ENCODE data around the gene NDEL1. TPM values are rescaled to one million over a fixed set of nuclear protein-coding genes. Genes with fewer than 3 reads are reported as not detected.

NDEL1 gene
- total RNA-seq, 1 donor from 2014 or later = 75.9 TPM

DNA sequence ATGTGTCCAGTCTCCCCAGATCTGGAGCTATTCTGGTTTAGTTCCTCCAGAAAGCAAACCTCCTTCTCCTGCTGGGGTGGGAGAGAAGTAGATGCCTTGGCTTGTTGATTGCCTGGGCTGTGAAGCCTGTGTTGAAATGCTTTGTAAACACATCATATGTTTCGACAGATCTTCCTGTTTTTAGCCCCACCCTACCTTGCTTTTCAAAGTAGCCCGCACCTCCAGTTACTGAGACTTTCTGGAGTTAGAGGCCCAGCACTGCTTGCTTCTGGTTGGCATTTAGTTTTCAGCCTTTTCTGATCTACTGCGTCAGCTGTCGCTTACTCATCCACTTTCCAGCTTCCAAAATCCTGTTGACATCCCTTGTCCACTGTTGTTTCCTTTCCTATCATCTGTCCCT, 17.9 kb upstream of the NDEL1 start:
- ATAC-seq = peak; percentile 64

DNA sequence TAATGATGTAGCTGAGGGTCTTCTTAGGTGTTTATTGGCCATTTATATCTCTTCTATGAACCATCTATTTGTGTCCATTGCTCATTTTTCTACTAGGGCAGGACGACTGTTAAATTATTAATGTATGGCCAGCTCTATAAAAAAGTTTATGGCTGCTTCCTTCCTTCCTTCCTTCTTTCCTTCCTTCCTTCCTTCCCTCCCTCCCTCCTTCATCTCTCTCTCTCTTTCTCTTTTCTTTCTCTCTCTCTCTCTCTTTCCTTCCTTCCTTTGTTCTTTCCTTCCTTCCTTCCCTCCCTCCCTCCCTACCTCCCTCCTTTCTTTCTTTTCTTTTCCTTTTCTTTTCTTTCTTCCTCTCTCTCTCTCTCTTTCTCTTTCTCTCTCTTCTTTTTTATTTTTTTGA, 17.2 kb upstream of the NDEL1 start:
- ATAC-seq = no peak

DNA sequence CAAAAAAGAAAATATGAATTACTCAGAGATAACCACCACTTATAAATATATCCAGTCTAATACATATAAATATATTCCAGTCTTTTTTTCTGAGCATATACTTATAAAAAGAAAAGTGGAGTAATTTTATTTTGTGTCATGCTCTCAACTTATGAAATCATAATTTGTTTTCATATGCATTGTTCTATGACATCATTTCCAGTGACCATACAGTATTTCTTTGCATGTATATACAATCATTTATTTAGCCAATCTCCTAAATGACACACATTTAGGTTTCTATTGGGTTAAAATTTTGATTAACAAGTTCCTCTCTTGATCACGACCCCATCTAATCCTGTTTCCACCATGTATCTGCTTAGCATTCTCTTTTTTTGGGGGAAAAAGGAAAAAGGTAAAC, 16.4 kb upstream of the NDEL1 start:
- ATAC-seq = no peak

DNA sequence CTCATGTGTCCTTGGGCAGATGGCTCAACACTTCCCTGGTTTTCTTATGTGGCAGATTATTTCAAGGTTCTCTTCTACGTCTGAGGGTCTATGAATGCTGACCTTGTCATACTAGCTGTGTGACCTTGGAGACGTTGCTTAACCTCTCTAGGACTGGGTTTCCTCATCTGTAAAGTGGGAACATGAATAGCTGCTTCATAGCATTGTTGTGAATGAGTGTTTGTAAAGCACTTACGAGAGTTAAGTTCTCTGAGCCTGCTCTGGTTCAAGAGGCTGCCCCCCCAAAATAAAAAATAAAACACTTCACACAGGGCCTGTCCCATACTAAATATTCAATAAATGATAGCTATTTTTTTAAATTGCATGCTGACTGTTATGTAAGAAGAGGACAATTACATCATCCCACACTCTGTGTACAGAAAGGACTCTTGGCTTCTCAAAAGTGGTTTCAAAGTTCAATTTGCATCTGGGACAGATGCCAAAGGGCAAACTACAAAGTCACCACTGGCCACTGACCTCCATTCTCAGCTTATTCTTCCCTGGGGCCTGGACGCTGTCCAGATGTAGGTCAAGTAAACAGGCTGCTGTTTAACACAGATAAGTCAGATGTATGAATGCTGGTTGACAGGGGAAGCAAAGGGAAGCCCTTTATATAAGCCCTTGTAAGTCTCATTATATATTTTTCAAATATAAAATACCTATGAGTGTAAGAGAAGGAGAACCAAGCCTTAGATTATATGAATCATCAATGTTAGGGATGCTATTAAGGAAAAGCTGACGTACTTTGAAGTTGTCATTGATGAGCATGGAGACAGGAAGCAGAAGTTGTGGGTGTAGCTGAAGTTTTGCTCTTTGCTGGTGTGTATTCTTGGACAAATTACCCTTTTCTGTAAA, 15.4 kb upstream of the NDEL1 start:
- ATAC-seq = peak; percentile 40

DNA sequence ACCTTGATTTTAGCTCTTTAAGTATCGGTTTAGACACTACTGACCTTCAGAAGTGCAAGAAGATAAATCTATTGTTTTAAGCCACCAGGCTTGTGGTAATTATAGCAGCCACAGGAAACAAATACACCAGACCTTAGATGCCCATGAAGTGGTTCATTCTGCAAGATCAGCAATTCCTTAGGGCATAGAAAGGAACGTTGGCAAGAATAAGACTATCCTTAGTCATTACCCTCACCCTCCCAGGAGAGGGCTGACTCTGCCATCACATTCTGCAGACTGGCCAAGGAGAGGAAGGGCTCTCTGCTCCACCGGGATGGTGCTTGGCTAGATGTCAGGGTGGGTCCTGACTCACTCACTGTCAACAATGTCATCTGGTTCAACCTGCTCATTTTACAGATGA, 14.1 kb upstream of the NDEL1 start:
- peak; percentile 85 for ATAC-seq

DNA sequence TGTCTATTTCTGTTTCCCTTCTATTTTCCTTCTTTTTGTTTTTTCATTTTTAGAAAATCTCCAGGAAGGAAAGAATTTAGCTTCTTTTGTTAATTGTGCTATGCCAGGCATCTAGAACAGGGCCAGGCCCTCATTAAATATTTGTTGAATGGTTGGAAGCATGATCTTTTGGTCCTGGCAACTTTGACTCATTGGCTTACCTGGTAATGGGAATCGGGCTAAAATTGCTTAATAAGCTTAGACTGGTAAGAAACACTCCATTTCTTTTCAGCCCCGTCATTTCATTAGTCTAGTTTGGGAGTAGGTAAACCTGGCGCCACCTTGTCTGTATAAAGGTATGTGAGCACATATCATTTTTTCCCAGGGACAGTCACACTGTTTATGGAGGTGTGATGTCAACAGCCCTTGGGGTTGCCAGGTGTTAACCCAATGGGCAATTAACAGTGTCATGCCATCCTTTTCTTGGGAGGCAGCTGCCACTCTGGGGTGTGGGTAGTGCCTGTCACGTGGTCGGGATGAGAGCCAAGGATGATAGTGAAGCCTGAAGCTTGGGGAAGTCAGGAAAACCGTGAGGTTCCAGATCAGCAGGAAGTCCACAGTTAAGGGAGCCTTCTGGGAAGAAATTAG, 9.5 kb upstream of the NDEL1 start:
- peak; percentile 78 for ATAC-seq

DNA sequence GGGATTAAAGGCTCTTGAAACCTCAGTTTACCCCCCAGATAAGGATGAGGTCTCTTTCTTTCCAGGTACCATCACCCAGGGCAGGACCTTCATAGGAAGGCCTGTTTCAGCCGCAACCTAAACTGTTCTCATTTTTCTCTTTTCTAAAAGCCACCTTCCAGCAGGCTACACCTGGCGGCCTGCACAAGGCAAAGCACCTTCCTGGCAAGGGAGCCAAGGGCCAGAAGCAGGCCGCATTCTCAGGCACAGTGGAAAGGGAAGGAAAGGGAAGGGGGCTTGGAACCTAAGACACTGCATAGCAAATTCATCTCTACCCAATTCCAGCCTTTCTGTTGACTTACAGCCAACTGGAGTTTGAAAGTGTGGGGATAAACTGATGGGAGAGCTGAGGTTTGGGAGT, 8.9 kb upstream of the NDEL1 start:
- no peak for ATAC-seq

DNA sequence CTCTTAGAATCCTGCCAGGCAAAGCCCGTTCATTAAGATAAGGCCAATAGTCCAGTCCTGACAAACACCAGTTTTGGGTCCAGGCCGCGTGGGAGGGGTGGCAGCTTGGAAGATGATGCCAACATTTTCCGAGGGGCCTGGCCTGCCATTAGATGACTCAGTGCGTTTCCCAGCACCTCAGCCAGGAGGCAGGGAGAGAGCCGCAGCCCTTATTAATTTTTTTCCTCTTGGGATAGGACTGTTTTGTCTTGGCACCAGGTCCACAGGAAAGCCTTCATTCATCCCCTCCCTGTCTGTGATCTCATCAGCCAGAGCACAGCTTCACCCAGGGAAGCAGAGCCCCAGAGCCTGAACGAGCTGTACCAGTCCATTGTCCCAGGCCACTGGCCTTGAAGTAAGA, 4.7 kb upstream of the NDEL1 start:
- ATAC-seq = peak; percentile 40

DNA sequence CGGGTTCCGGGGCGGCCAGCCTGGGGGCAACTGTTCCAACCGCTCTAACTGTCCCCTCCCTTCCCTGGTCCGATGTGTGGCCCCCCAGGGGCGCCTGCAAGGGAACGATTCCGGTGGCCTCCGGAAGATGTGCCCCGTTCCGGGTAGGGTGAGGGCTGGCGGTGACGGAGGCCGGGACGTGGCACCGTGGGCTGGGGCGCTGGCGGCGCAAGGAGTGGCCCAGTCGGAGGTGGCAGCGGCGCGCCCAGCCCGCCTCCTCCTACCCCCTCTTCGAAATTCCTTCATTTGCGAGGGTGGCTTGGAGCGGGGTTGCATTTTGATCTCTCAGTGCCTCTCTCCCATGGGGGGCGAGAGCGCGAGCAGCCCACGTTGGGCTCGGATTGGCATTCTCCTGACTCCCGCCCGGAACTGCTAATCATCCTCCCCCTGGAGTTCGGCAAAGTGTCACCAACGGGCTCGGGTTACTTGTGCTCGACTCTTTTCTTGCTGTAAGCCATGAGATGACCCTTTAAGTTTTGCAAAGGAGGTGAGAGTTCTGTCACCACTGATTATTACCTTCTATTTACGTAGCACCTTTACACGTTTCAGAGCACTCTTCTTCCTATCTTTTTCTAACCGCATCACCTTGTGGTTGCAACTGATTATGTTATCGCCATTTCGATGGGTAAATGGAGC, 622 bp downstream of the NDEL1 start:
- ATAC-seq = peak; percentile 84

DNA sequence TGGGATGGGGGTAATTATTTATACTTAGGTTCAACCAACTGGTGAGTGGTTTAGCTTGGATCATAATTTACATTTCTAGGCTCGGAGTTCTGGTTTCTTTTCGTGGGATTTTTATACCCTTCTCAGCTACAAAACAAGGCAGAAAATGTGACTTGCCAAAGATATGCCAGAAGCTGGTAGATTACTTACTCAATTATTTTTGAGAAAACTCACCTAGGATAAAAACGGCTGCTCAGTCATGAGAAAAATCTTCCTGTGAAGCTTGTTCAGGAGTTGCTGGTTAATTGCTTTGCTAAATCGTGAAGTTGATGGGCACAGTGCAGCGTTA, 1.1 kb downstream of the NDEL1 start:
- ATAC-seq = no peak

DNA sequence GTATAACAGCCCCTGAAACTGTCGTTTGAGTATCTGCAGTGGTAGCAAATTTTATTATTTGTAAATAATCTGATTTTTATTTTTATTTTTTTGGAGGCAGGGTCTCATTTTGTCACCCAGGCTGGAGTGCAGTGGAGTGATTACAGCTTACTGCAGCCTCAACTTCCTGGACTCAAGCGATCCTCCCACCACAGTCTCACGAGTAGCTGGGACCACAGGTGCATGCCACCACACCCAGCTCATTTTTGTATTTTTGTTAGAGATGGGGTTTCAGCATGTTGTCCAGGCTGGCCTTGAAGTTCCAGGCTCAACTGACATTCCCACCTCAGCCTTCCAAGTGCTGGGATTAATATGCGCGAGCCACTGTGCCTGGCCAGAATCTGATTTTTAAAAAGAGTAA, 2.8 kb downstream of the NDEL1 start:
- no peak for ATAC-seq

DNA sequence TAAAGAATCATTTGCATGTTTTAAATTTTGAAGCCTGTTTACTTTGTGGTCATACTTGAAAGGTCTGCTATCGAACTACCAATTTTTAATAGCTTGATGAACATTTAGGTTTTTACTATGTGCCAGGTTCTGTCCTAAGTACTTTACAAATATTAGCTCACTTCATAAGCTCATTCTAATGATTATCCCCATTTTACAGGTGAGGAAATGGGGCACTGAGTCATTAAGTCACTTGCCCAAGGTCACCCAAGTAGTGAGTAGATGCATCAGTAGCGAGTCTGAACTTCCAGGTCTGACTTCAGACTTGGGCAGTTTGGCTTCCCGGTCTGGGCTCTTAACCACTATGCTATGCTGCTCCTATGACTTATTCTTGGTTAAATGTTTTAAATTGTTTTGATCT, 4.0 kb downstream of the NDEL1 start:
- ATAC-seq = no peak

DNA sequence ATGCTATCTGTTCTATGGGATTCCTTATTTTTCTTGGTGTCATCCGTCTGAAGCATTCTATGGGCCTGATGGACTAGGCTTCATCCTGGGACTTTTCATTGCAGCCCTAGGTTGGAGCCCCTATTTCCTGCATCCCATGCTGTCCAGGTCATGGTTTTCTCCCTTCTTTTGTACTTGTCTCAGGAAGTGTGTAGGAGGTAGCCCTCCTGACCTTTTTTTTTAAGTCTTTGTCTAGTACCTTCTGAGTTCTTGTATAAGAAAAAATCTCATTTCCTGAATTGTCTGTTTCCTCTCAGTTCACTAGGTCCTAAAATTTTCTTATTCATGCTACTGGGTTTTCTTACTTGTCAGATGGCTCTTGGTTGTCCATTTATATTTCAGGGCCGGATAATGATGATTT, 6.0 kb downstream of the NDEL1 start:
- ATAC-seq = no peak

DNA sequence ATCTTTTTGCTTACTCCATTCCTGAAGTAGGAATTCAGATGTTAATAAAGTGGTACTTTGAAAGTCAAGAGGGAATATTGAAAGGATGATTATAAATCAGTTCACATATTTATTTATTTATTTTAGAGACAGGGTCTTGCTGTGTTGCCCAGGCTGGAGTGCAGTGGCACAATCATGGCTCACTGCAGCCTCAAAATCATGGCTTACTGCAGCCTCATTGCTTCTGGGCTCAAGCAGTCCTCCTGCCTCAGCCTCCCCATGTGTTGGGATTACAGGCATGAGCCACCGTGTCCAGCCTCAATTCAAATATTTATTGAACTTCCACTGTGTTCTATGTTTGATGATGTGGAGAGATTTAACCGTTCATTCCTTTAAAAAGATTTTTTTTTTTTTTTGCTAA, 6.6 kb downstream of the NDEL1 start:
- ATAC-seq = no peak

DNA sequence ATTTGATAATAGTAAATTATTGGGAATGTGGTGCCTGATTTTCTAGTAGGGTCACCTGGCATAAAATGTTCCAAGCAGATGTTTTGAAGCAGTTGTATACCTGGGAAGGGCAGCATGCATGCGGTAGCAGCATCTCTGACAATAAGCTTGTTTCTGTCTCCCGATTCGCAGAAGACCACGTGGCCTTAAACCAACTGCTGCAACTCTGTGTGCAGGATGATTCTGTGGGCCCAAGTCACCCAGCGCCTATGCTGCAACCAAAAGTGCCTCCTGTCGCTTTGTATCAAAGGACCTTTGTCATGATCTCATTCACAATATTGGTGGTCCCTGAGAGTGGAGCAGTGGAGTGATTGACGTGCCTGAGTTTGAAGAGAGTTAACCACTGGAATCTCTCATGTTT, 8.1 kb downstream of the NDEL1 start:
- ATAC-seq = no peak

DNA sequence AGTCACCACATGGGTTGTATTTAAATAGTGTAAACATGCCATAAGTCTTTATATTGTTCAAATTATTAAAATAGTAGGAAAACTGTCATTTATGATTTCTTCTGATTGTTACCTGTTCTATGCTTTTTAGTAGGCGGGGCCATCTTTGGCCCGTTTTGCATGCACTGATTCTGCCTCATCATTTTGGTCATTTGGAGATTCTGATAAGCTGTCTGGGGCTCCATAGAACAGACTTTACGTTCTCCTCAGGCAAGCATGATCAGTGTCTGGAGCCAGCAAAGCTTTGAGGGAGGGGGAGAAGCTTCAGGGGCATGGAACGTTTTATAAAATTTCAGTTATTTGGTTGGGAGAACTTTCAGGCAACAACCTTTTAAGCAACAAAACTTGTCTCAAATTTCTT, 8.8 kb downstream of the NDEL1 start:
- ATAC-seq = no peak

DNA sequence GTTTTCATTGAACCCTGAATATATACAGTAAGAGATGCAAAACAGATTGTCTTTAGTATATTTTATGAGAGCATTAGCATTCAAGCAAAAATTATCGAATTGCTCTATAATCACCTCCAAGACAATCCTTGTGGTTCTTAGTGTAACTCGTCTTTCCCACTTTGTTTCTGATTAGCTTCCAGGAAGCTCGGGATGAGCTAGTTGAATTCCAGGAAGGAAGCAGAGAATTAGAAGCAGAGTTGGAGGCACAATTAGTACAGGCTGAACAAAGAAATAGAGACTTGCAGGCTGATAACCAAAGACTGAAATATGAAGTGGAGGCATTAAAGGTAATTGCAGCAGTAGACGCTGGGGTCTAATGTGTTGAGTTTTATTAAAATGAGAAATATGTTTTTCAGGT, 9.9 kb downstream of the NDEL1 start:
- ATAC-seq = no peak

DNA sequence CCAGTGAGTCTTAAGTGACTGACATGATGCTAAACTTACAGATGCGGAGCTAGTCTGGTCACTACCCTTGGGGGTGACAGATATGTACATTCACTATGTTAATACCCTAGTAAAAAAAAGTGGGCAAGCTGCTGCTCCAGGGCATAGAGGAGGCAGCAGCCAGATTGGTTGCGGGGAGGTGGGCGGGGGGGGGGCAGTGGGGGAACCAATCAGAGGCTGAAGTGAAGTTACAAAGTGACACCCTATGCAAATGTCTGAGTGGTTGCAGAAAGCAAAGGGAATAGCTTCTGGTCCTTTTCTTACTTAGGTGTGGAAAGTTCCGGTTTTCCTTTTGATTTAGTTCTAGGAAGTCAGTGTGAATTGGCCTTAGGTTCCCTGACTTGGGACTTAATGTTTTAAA, 12.1 kb downstream of the NDEL1 start:
- ATAC-seq = no peak

DNA sequence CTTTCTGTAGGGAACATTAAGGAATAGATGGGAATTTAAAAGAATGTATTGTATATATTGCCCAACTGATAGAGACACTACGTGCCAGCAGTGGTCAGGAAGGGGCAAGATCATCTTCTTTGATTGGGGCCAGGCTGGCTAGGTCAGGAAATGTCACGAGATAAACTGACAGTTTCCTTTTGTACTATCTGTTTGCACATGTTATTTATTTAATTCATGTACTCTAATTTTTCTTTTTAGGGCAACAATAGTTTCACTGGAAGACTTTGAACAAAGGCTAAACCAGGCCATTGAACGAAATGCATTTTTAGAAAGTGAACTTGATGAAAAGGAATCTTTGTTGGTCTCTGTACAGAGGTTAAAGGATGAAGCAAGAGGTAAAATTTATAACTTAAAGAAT, 12.6 kb downstream of the NDEL1 start:
- no peak for ATAC-seq

DNA sequence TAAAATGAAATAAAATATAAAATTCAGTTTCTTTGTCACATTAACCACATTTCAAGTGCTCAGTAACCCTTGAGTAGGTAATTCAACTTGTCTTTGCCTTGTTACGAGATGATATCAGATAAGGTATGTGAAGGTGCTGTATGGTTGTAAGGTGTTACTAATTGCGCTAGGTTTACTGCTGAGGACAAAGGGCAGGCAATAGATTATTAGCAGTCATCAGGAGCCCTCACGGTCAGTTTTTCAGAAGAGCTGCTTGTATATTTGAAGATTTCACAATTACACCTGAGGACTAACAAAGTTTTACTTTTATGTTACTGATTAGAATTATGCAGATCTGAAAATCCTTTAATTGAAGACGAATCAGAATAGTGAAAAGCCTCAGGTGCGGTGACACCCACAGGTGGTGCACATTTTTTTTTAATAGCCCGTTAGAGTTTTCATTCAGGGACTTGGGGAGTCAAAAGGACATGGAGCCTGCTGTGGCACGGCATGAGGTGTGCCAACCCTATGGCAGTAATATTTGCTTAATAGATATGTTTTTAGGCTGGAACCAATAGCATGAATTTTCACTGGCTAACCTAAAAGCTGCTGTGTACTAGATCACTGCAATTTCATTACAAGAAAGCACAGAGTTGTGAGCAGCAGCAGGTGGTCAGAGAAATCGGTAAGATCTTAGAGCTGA, 16.4 kb downstream of the NDEL1 start:
- no peak for ATAC-seq

DNA sequence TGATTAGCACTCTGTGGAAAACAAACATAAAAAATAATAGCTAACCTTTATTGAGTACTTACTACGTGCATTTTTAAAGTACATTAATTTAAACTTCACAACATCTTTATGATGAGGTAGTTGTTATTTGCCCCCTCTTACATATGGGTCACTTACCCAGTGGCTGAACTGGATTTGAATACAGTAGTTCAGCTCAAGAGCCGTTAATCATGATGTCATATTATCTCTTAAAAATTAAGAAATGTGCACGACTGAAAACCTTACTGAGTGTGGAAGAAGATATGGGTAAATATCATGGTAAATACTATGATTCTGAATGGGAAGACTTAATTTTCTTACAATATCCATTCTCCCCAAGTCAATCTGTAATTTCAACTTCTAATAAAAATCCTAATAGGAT, 17.6 kb downstream of the NDEL1 start:
- ATAC-seq = no peak

DNA sequence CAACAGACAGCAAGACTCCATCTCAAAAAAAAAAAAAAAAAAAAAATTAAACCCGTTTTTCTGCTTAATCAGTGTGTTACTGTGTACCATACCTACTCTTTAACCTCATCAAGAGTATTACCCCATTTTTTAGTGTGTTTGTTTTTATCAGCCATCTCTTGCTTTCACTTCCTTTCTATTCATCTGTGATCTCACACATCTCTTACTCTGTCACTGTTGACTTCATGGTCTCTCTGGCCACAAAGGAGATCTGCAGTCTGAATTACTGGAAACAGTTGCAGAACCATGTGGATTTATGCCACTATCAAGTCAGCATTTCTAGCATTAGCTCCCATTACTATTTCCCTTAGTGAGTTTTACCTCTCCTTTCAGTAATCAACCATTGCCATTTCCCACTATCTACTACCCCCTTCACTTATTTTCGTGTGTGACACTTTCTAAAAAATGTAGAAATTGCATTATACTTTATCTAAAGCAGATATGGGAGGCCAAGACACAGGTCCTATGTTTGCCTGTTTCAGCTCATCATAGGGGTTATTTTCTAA, 20.1 kb downstream of the NDEL1 start:
- ATAC-seq = no peak

DNA sequence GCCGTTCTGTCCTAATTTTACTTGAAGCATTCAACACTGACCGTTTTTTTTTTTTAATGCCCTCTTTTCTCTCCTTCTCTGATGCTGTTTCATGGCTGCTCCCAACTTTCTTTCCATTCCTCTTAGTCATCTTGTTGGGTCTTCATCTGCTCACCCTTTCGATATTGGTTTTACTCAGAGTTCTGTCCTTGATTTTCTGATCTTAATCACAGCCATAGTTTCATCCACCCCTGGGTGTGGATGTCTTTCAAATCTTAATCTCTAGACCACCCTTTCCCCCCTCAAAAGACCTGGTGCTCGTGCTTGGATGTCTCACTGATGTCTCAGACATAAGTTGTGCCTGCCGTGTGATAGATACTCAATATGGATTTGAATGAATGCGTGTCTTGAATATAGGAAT, 22.4 kb downstream of the NDEL1 start:
- ATAC-seq = no peak
